ENCODE data around the gene ZNF236. TPM values are rescaled to one million over a fixed set of nuclear protein-coding genes. Genes with fewer than 3 reads are reported as not detected.
A peak's percentile ranks its signal among the peaks of the same experiment; 100 is the strongest.

The ZNF236 gene
- total and polyA plus RNA-seq, 2 of the 13 experiments (the other 11 are each of a cell fraction or from before 2014, with no cell fraction given) = 3.0 to 7.2 TPM

DNA sequence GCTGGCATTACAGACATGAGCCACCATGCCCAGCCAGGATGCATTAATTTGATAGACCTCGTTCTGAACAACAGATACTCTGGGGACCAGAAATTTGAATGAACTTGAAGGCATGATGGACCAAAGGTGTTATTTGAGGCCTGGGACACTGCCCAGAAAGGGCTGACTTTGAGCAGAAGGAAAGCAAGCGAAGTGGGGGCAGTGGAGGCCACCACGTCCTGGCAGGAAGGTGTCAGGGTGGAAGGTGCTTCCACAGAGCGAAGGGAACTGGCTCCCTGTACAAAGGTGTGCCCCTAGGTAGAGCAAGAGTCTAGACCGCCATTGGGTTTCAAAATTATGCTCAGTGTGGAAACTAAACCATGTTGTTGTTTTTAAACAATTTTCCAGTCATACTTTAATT, 23.9 kb downstream of the ZNF236 start:
- no peaks in the 10 kb centered on the region for H3K27me3 ChIP-seq (ENCODE audit: control insufficient read depth in 1 of 2, insufficient read depth in 2 of 2, low read length in 2 of 2)
- no peak overlapping the region for H3K27ac ChIP-seq (ENCODE audit: extremely low read length, insufficient read depth, low read length)
- H3K4me2 ChIP-seq (ENCODE audit: low read depth, low read length) = no peak overlapping the region
- H3K36me3 ChIP-seq (replicated peaks in 1 of 2; ENCODE audit: control insufficient read depth in 1 of 2, insufficient read depth in 2 of 2, low read length in 2 of 2) = no peaks in the 10 kb centered on the region
- H4K20me1 ChIP-seq (ENCODE audit: insufficient read depth, low read length) = no peaks in the 10 kb centered on the region
- no peak overlapping the region for H2AFZ ChIP-seq (ENCODE audit: low read length)
- no peak overlapping the region for H3K9ac ChIP-seq (ENCODE audit: insufficient read depth, low read depth, low read length)
- WGBS (ENCODE audit: low lambda C conversion rate) = 96% methylated on average over 5 of the region's 5 CpGs
- DNase-seq (ENCODE audit: low spot score) = no peak
- intact Hi-C loops (cut with micrococcal nuclease; ENCODE audit: unreplicated experiment) (no loop called here), in situ Hi-C loops (cut with HindIII; ENCODE audit: extremely low pct_ligation_motif_present, low pct_unique_long_range_greater_than_20kb) (no loop called here)
- ChIA-PET CTCF (ENCODE audit: low intra/inter-chr PET ratio, low total read pairs) (no interaction called here), POLR2A (no interaction called here)
- H3K4me3 ChIP-seq (replicated peaks in 1 of 3; ENCODE audit: insufficient read depth in 1 of 3, low read depth in 2 of 3, low read length in 3 of 3) = no peak overlapping the region
- FAIRE-seq = no peak
- no peaks in the 10 kb centered on the region for H3K9me3 ChIP-seq (ENCODE audit: low read length)
- peaks cover 8% of the 10 kb centered on the region for H3K79me2 ChIP-seq (ENCODE audit: insufficient read depth, low read length)
- TF ChIP-seq ZNF484 (CRISPR knock-in tag; IDR thresholded peaks at IDR 0.05; ENCODE audit: borderline replicate concordance, low read depth) = no peak
- peaks cover 38% of the 10 kb centered on the region for H3K4me1 ChIP-seq (ENCODE audit: insufficient read depth, low read length)
- ATAC-seq = no peak
- no TSS peak for BruUV-seq (replicated peaks)

- H3K27ac ChIP-seq (ENCODE audit: extremely low read length, insufficient read depth, low read length) = no peak overlapping the region
- CTCF ChIA-PET (ENCODE audit: low intra/inter-chr PET ratio, low total read pairs) = no interaction called here
- no peaks in the 10 kb centered on the region for H3K9me3 ChIP-seq (ENCODE audit: low read length)
- H3K4me1 ChIP-seq (ENCODE audit: insufficient read depth, low read length) = peaks cover 35% of the 10 kb centered on the region
- H3K4me2 ChIP-seq (ENCODE audit: low read depth, low read length) = no peak overlapping the region
- no peak overlapping the region for H3K9ac ChIP-seq (ENCODE audit: insufficient read depth, low read depth, low read length)
- in situ Hi-C loops (cut with HindIII; ENCODE audit: extremely low pct_ligation_motif_present, low pct_unique_long_range_greater_than_20kb) = no loop called here
- H4K20me1 ChIP-seq (ENCODE audit: insufficient read depth, low read length) = no peaks in the 10 kb centered on the region
- ATAC-seq (peak; percentile 54), DNase-seq (ENCODE audit: low spot score) (peak; percentile 14), FAIRE-seq (peak; percentile 48)
- peaks cover 0 to 2% of the 10 kb centered on the region in 2 experiments; a peak in 1 of 5 replicates for H3K36me3 ChIP-seq (replicated peaks in 1 of 2; ENCODE audit: control insufficient read depth in 1 of 2, insufficient read depth in 2 of 2, low read length in 2 of 2)
- intact Hi-C loops (cut with micrococcal nuclease; ENCODE audit: unreplicated experiment) = no loop called here
- H3K27me3 ChIP-seq (ENCODE audit: control insufficient read depth in 1 of 2, insufficient read depth in 2 of 2, low read length in 2 of 2) = no peaks in the 10 kb centered on the region
- BruUV-seq (replicated peaks) = no TSS peak
- no peak overlapping the region for H2AFZ ChIP-seq (ENCODE audit: low read length)
- no peak for TF ChIP-seq ZC3H4 (CRISPR knock-in tag; IDR thresholded peaks at IDR 0.05; ENCODE audit: borderline replicate concordance)
- TF ChIP-seq RBFOX2 (IDR thresholded peaks at IDR 0.05; ENCODE audit: low read depth, low read length) = no peak
- TF ChIP-seq, protein P1, sequence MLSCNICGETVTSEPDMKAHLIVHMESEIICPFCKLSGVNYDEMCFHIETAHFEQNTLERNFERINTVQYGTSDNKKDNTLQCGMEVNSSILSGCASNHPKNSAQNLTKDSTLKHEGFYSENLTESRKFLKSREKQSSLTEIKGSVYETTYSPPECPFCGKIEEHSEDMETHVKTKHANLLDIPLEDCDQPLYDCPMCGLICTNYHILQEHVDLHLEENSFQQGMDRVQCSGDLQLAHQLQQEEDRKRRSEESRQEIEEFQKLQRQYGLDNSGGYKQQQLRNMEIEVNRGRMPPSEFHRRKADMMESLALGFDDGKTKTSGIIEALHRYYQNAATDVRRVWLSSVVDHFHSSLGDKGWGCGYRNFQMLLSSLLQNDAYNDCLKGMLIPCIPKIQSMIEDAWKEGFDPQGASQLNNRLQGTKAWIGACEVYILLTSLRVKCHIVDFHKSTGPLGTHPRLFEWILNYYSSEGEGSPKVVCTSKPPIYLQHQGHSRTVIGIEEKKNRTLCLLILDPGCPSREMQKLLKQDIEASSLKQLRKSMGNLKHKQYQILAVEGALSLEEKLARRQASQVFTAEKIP (CRISPR knock-in tag; IDR thresholded peaks at IDR 0.05; ENCODE audit: borderline replicate concordance) = no peak
- TF ChIP-seq ZC3H13 (CRISPR knock-in tag; IDR thresholded peaks at IDR 0.05) = no peak
- TF ChIP-seq, protein P2, sequence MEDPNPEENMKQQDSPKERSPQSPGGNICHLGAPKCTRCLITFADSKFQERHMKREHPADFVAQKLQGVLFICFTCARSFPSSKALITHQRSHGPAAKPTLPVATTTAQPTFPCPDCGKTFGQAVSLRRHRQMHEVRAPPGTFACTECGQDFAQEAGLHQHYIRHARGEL (CRISPR knock-in tag; IDR thresholded peaks at IDR 0.05) = no peak
- no peak for TF ChIP-seq PAWR (CRISPR knock-in tag; IDR thresholded peaks at IDR 0.05; ENCODE audit: borderline replicate concordance)
- TF ChIP-seq CENPBD1 (CRISPR knock-in tag; IDR thresholded peaks at IDR 0.05; ENCODE audit: borderline replicate concordance, low read depth) = no peak
- WGBS (ENCODE audit: low lambda C conversion rate) = 67% methylated on average over 2 of the region's 2 CpGs
- peaks cover 8% of the 10 kb centered on the region for H3K79me2 ChIP-seq (ENCODE audit: insufficient read depth, low read length)
- H3K4me3 ChIP-seq (replicated peaks in 1 of 3; ENCODE audit: insufficient read depth in 1 of 3, low read depth in 2 of 3, low read length in 3 of 3) = no peak overlapping the region
- POLR2A ChIA-PET = no interaction called here
Observed at GRCh38 chr18:76847916-76848315, 25.6 kb downstream of the ZNF236 start.
